Measurements from ENCODE around the gene ZNF429. TPM values are rescaled to one million over a fixed set of nuclear protein-coding genes. Genes with fewer than 3 reads are reported as not detected.
A peak's percentile ranks its signal among the peaks of the same experiment; 100 is the strongest.

The ZNF429 gene
- total RNA-seq, 2 experiments from 2014 or later, result 8.0 to 9.2 TPM

GRCh38 chr19:21593008-21593481, 87.6 kb downstream of the ZNF429 start:
- H3K27me3 ChIP-seq (ENCODE audit: control insufficient read depth in 1 of 2, insufficient read depth in 2 of 2, low read length in 2 of 2), result no peaks in the 10 kb centered on the region
- Mint-ChIP-seq H3K4me1 (ENCODE audit: low read depth) (peaks cover 7% of the 10 kb centered on the region), H3K27me3 (no peaks in the 10 kb centered on the region), H3K4me3 (no peak overlapping the region), H3K36me3 (ENCODE audit: low read depth) (no peaks in the 10 kb centered on the region), H3K27ac (no peak overlapping the region), H3K9me3 (no peaks in the 10 kb centered on the region)
- POLR2A ChIA-PET, result interaction anchor here (0.6 kb wide), 1 partner anchor 193 kb away, joined by 6 read pairs; no protein-coding TSS in a partner anchor
- H3K27ac ChIP-seq (ENCODE audit: low read depth in 1 of 2, low read length in 2 of 2), result no peak overlapping the region
- no peaks in the 10 kb centered on the region for H3K4me1 ChIP-seq (ENCODE audit: insufficient read depth, low read length)
- no peak overlapping the region for H3K4me3 ChIP-seq (ENCODE audit: low read length)
- CTCF ChIA-PET, result no interaction called here
- TF ChIP-seq CTCF (IDR thresholded peaks at IDR 0.05), result no peak
- H3K36me3 ChIP-seq (ENCODE audit: insufficient read depth, low read length), result no peaks in the 10 kb centered on the region
- ATAC-seq (ENCODE audit: poor library complexity) (no peak), DNase-seq (no peak)
- peaks cover 0 to 12% of the 10 kb centered on the region in 2 experiments for H3K9me3 ChIP-seq (ENCODE audit: control insufficient read depth in 1 of 2, insufficient read depth in 1 of 2, low read length in 2 of 2)
- intact Hi-C loops (cut with DNase I, micrococcal nuclease), result no loop called here

GRCh38 chr19:21593502-21593901, 88.1 kb downstream of the ZNF429 start:
- Mint-ChIP-seq H3K27me3 (no peaks in the 10 kb centered on the region), H3K4me1 (ENCODE audit: low read depth) (peaks cover 6% of the 10 kb centered on the region), H3K36me3 (ENCODE audit: low read depth) (no peaks in the 10 kb centered on the region), H3K27ac (no peak overlapping the region), H3K9me3 (no peaks in the 10 kb centered on the region), H3K4me3 (no peak overlapping the region)
- CTCF ChIA-PET, result no interaction called here
- TF ChIP-seq CTCF (IDR thresholded peaks at IDR 0.05), result no peak
- ATAC-seq (ENCODE audit: poor library complexity) (no peak), DNase-seq (no peak)
- POLR2A ChIA-PET, result interaction anchor here (0.6 kb wide), 1 partner anchor 193 kb away, joined by 6 read pairs; no protein-coding TSS in a partner anchor
- Histone ChIP-seq H3K9me3 (ENCODE audit: control insufficient read depth in 1 of 2, insufficient read depth in 1 of 2, low read length in 2 of 2) (peaks cover 0 to 8% of the 10 kb centered on the region in 2 experiments), H3K36me3 (ENCODE audit: insufficient read depth, low read length) (no peaks in the 10 kb centered on the region), H3K27me3 (ENCODE audit: control insufficient read depth in 1 of 2, insufficient read depth in 2 of 2, low read length in 2 of 2) (no peaks in the 10 kb centered on the region), H3K27ac (ENCODE audit: low read depth in 1 of 2, low read length in 2 of 2) (no peak overlapping the region), H3K4me1 (ENCODE audit: insufficient read depth, low read length) (no peaks in the 10 kb centered on the region), H3K4me3 (ENCODE audit: low read length) (no peak overlapping the region)
- intact Hi-C loops (cut with DNase I, micrococcal nuclease), result no loop called here

DNA sequence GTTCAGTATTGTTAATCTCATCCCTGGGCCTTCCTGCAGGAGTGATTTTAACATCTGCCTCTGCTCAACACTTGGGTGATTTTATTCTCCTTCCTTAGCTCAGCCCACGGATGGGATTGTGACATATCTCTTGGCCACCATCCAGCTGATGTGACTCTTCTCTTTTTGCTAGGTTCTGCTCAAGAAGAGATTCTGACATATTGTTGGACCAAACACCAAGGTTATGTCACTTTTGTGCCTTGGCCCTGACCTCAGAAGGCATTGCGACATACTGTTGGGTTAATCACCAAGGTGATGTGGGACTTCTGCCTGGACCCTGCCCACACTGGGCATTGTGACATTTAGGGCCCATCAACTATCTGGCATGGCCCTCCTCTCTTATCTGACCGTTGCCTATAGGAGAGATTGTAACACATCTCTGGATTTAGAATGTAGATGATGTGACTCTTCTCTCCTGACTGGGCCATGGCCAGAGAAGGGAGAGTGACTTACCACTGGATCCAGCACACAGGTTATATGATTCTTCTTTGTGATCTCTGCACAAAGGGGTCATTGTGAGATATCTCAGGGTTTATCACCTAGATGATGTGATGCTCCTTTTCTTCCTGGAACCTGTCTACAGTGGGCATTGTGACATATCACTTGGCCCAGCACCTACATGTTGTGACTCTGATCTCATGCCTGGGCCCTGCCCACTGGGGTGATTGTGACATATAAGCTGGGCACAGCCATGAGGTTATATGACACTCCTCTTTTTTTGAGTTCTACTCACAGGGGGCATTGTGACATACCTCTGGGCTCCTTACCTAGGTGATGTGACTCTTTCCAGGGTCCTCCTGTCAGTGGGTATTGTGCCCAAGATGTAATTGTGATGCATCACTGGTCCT, 88.8 kb downstream of the ZNF429 start:
- Mint-ChIP-seq H3K36me3 (ENCODE audit: low read depth) (no peaks in the 10 kb centered on the region), H3K4me1 (ENCODE audit: low read depth) (peaks cover 6% of the 10 kb centered on the region), H3K9me3 (no peaks in the 10 kb centered on the region), H3K4me3 (no peak overlapping the region), H3K27ac (no peak overlapping the region), H3K27me3 (no peaks in the 10 kb centered on the region)
- peaks cover 0 to 4% of the 10 kb centered on the region in 2 experiments for H3K9me3 ChIP-seq (ENCODE audit: control insufficient read depth in 1 of 2, insufficient read depth in 1 of 2, low read length in 2 of 2)
- intact Hi-C loops (cut with DNase I, micrococcal nuclease), result no loop called here
- DNase-seq (peak in 1 of 14 experiments; percentile 53), ATAC-seq (ENCODE audit: poor library complexity) (no peak)
- H3K27ac ChIP-seq (ENCODE audit: low read depth in 1 of 2, low read length in 2 of 2), result no peak overlapping the region
- TF ChIP-seq CTCF (IDR thresholded peaks at IDR 0.05), result no peak
- CTCF ChIA-PET, result no interaction called here
- no peaks in the 10 kb centered on the region for H3K36me3 ChIP-seq (ENCODE audit: insufficient read depth, low read length)
- H3K4me3 ChIP-seq (ENCODE audit: low read length), result no peak overlapping the region
- POLR2A ChIA-PET, result no interaction called here
- no peaks in the 10 kb centered on the region for H3K27me3 ChIP-seq (ENCODE audit: control insufficient read depth in 1 of 2, insufficient read depth in 2 of 2, low read length in 2 of 2)
- H3K4me1 ChIP-seq (ENCODE audit: insufficient read depth, low read length), result no peaks in the 10 kb centered on the region

Data from CD4-positive, alpha-beta T cell (primary cell).